Body of pancreas (tissue), 4 donors: ENCODE data around the gene DNAJB1. TPM values are rescaled to one million over a fixed set of nuclear protein-coding genes. Genes with fewer than 3 reads are reported as not detected.
"Not testable (repeated sequence)": the region's sequence is repeated elsewhere in the genome, so short reads cannot be mapped to it uniquely, and the experiment has no call there.

Source experiments
- ATAC-seq: fragments of 150-250 bp; one replicate; pipeline ENCODE4 v1.9.1; 2016
- DNase-seq, 4 donors: peaks; one replicate each; pipeline ENCODE4 v3.0.0-alpha.2; 2019
- H3K27ac ChIP-seq, 4 donors: fragments of 200-600 bp; sonication (generic); 1 replicate in 3 of 4; 2 replicates in 1 of 4; pipeline versions ENCODE4 v1.5.1 to v1.6.1; 2016 to 2019; ENCODE audit warnings: mild to moderate bottlenecking in 1 of 4, mixed read lengths in 1 of 4, moderate library complexity in 1 of 4
- H3K27me3 ChIP-seq, 2 donors: fragments of 200-600 bp; sonication (generic); one replicate each; pipeline ENCODE4 v1.6.0; 2016; ENCODE audit warnings: mild to moderate bottlenecking in 1 of 2
- H3K36me3 ChIP-seq, 2 donors: fragments of 200-600 bp; sonication (generic); replicated peaks in 1 of 2; 2 replicates each; pipeline ENCODE4 v1.5.1; 2016; ENCODE audit warnings: low read depth in 2 of 2; ENCODE audit not compliant: insufficient read depth in 1 of 2
- H3K4me1 ChIP-seq: fragments of 200-600 bp; sonication (generic); one replicate; pipeline ENCODE4 v1.6.0; 2016
- H3K4me3 ChIP-seq, 2 donors: fragments of 200-600 bp; sonication (generic); 1 replicate in 1 of 2; 2 replicates in 1 of 2; pipeline ENCODE4 v1.5.1; 2016 to 2019
- H3K9me3 ChIP-seq, 3 donors: fragments of 200-600 bp; sonication (generic); 1 replicate in 2 of 3; 2 replicates in 1 of 3; pipeline ENCODE4 v1.5.1; 2016
- POLR2A ChIP-seq, 3 donors: fragments of 450-650 bp; IDR thresholded peaks; one replicate each; pipeline ENCODE4 v1.6.1; 2016; ENCODE audit warnings: antibody characterized with exemption in 3 of 3, mild to moderate bottlenecking in 2 of 3
- WGBS, 2 donors: methylation state at CpG; one replicate each; pipeline ENCODE4 v1.1.5; 2017; 5-methylcytosine and 5-hydroxymethylcytosine counted together
- intact Hi-C: fragments of 100-400 bp; cut with DNase I; formaldehyde crosslinking; loops from one replicate; pipeline ENCODE4 v1.15.1; 2023
- total RNA-seq, 2 donors: library from RNA; depleted of rRNA; stranded (reverse); fragments of >200 nt; gene quantifications; one replicate each; pipeline ENCODE4 v1.1.0, GENCODE V29; 2016
- TF ChIP-seq, protein P1 (sequence below), 7 experiments: fragments of 450-650 bp in 4 of 7; fragments of 200-600 bp in 3 of 7; sonication (generic) in 3 of 7; IDR thresholded peaks; one replicate each; pipeline ENCODE4 v1.5.1; 2016 to 2019; ENCODE audit warnings: antibody characterized with exemption in 7 of 7

DNAJB1 gene
- total RNA-seq, 2 donors from 2014 or later, result 24.4 to 33.2 TPM

DNA sequence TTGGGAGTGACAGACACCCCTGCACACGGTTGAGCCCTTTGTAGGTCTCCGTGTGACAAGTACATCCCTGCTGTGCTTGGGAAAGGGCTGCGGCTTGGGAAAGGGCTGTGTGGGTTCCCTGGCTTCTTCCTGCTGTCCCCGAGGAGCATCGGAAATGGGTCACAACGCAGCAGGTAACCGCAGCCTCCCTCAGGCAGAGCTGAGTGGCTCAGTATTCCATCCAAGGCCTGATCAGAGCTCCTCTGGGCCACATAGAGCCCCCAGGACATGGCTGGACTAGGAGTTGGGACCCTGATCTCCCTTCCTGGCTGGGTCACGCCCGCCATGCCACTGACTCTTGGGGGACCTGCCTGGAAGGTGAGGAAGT is 27.5 kb upstream of the DNAJB1 start:
- H3K27ac ChIP-seq, result peak overlapping the region in 1 of 4 donors; percentile 26

DNA sequence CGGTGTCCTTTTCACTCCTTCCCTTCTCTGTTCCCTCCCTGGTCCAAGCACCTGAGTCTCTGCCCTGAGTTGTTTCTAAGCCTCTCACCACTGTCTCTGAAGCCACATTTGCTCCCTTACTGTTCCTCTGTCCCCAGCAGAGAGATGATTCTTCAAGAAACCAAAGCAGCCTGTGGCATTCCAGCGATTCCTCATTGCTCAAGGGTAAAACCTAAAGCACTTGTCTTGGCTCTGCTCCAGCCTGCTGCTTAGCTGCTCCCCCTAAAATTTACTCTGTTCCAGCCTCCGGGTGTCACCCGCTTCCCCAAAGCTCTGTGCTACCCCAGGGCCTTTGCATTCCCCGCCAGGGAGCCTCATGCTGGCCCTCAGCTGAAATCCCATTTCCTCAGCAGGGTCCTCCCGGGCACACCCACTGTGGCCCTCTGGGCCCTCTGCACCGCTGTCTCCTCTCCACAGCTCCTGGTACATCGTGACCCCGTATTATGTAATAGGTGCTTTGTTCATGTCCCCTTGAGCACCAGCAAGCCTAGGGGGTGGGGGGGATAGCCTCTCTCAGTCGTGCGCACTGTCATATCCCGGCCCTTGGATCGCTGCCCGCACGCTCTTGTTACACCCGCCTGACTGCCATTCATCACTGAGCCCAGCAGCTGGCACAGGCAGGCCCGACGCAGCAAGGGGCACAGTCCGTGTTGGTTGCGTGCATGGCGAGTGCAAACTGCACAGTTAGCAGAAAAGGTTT is 26.9 kb upstream of the DNAJB1 start:
- Histone ChIP-seq H3K27ac (no peak overlapping the region), H3K36me3 (no peaks in the 10 kb centered on the region), H3K4me1 (no peaks in the 10 kb centered on the region), H3K4me3 (no peak overlapping the region), H3K27me3 (no peaks in the 10 kb centered on the region), H3K9me3 (no peaks in the 10 kb centered on the region)
- intact Hi-C loops, result no loop called here
- ATAC-seq (peak; percentile 54), DNase-seq (peak; percentile 34 to 81 (median 68))
- no peak for TF ChIP-seq POLR2A (IDR thresholded peaks at IDR 0.05)
- TF ChIP-seq, protein P1, sequence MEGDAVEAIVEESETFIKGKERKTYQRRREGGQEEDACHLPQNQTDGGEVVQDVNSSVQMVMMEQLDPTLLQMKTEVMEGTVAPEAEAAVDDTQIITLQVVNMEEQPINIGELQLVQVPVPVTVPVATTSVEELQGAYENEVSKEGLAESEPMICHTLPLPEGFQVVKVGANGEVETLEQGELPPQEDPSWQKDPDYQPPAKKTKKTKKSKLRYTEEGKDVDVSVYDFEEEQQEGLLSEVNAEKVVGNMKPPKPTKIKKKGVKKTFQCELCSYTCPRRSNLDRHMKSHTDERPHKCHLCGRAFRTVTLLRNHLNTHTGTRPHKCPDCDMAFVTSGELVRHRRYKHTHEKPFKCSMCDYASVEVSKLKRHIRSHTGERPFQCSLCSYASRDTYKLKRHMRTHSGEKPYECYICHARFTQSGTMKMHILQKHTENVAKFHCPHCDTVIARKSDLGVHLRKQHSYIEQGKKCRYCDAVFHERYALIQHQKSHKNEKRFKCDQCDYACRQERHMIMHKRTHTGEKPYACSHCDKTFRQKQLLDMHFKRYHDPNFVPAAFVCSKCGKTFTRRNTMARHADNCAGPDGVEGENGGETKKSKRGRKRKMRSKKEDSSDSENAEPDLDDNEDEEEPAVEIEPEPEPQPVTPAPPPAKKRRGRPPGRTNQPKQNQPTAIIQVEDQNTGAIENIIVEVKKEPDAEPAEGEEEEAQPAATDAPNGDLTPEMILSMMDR (IDR thresholded peaks at IDR 0.05), result no peak
- 55 to 65% methylated on average over 19 to 21 of the region's 21 CpGs for WGBS, 2 donors

More for the DNA sequence above, 27.5 kb upstream of the DNAJB1 start:
- no peak overlapping the region for H3K4me3 ChIP-seq
- H3K27me3 ChIP-seq, result no peaks in the 10 kb centered on the region
- intact Hi-C loops, result no loop called here
- H3K36me3 ChIP-seq, result no peaks in the 10 kb centered on the region
- 67% methylated on average over 9 of the region's 9 CpGs; no CpG with 5 or more reads in 1 of the 2 donors for WGBS, 2 donors
- no peaks in the 10 kb centered on the region for H3K4me1 ChIP-seq
- ATAC-seq (no peak), DNase-seq (no peak)
- TF ChIP-seq, protein P1 (IDR thresholded peaks at IDR 0.05), result no peak
- TF ChIP-seq POLR2A (IDR thresholded peaks at IDR 0.05), result no peak
- no peaks in the 10 kb centered on the region for H3K9me3 ChIP-seq

DNA sequence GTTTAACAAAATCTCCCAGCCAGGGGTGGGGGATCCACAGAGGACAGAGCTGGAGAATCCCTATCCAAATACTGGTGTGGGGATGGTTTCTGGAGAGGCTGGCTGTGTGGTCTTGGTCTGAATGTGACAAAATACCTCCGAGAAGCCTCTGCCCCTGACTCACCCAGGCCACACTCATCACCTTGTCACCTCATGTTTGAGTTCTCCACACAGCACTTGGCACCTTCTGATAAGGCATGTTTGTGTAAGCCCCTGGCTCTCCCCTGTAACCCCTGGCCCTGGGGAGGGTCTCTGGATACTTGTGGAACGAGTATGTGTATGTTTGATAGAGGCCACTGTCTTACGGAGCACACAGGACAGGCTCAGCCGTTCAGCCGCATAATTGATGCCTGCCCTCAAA is 25.9 kb upstream of the DNAJB1 start:
- Histone ChIP-seq H3K27me3 (no peaks in the 10 kb centered on the region), H3K27ac (no peak overlapping the region), H3K4me1 (no peaks in the 10 kb centered on the region), H3K4me3 (no peak overlapping the region), H3K36me3 (no peaks in the 10 kb centered on the region), H3K9me3 (no peaks in the 10 kb centered on the region)
- intact Hi-C loops, result no loop called here
- DNase-seq (no peak), ATAC-seq (no peak)
- 83 to 100% methylated on average over 1 to 5 of the region's 5 CpGs for WGBS, 2 donors
- TF ChIP-seq, protein P1 (IDR thresholded peaks at IDR 0.05), result no peak
- no peak for TF ChIP-seq POLR2A (IDR thresholded peaks at IDR 0.05)

DNA sequence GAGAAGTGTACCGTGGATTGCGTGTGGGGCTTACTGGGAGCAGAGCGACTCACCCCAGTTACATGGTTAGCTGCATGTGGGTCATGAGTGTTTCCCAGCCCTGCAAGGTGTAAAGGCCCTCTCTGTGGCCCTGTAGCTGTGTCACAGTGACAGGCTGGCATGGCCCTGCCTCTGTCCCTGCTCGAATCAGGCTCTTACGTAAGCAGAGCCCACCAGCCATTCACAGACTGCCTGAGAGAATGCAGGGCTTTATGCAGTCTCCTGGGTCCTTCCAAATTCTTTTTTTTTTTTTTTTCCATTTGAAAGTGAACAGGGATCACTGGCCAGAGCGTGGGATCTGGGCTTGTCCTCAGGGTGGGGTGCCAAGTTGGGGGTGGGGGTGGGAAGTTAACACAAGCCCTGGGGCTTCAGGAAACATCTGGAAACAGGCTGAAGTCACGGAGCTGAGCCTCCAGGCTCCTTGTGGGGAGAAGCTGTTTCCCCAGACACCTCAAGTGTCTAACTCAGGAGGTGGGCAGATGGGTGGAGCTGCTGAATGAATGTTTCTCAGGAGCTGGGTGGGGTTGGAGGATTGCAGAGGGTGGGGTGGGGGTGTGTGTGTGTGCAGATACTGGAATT is 24.6 kb upstream of the DNAJB1 start:
- H3K4me3 ChIP-seq, result no peak overlapping the region
- no peak overlapping the region for H3K27ac ChIP-seq
- 65 to 74% methylated on average over 7 of the region's 7 CpGs for WGBS, 2 donors
- no peak for ATAC-seq
- H3K27me3 ChIP-seq, result no peaks in the 10 kb centered on the region
- no peaks in the 10 kb centered on the region for H3K36me3 ChIP-seq
- peaks cover 6% of the 10 kb centered on the region for H3K4me1 ChIP-seq
- H3K9me3 ChIP-seq, result no peaks in the 10 kb centered on the region
- intact Hi-C loops, result no loop called here
- DNase-seq, result no peak
- TF ChIP-seq, protein P1 (IDR thresholded peaks at IDR 0.05), result no peak
- TF ChIP-seq POLR2A (IDR thresholded peaks at IDR 0.05), result no peak

DNA sequence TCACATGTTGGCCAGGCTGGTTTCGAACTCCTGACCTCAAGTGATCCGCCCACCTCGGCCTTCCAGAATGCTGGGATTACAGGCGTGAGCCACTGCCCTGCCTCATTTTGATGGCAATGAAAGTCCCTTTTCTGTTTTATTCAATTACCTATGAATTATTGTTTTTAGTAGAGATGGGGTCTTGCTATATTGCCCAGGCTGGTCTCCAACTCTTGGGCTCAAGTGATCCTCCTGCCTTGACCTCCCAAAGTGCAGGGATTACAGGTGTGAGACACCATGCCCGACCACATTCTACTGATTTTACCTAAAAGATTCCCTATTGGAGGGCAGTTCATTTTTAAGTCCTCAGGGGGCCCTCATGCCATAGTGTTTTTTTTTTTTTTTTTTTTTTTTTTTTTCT is 23.8 kb upstream of the DNAJB1 start:
- H3K9me3 ChIP-seq, intact Hi-C loops, H3K27ac ChIP-seq, DNase-seq, H3K27me3 ChIP-seq, H3K4me3 ChIP-seq, H3K4me1 ChIP-seq, H3K36me3 ChIP-seq, ATAC-seq: not testable (repeated sequence)
- 76 to 78% methylated on average over 5 of the region's 5 CpGs for WGBS, 2 donors
